Testis (tissue), 2 donors: ENCODE measurements around the gene POLR2F.

Source experiments
- CTCF ChIP-seq, 3 experiments: fragments of 450-650 bp in 2 of 3; fragments of 200-600 bp in 1 of 3; sonication (generic) in 1 of 3; IDR thresholded peaks; one replicate each; pipeline ENCODE4 v1.5.1; 2016 to 2019; ENCODE audit warnings: antibody characterized with exemption in 3 of 3, mild to moderate bottlenecking in 2 of 3, moderate library complexity in 1 of 3
- POLR2A ChIP-seq: fragments of 450-650 bp; IDR thresholded peaks from one replicate; pipeline ENCODE4 v1.6.1; 2017; ENCODE audit warnings: antibody characterized with exemption, mild to moderate bottlenecking, moderate library complexity

GRCh38 chr22:37932821-37933578 is 20.5 kb upstream of the POLR2F start:
- TF ChIP-seq CTCF (IDR thresholded peaks at IDR 0.05), result no peak
- TF ChIP-seq POLR2A, result no peak
